K562 (cell line): Measurements from ENCODE around the gene STEAP2.

ENCODE experiments used
- GTF2F1 ChIP-seq: IDR thresholded peaks from 2 replicates; pipeline ENCODE4 v1.6.1; 2011; ENCODE audit warnings: low read depth, low read length, improper control_type of control experiment
- LEF1 ChIP-seq: fragments of 450-650 bp; IDR thresholded peaks from 2 replicates; pipeline ENCODE4 v1.6.1; 2016; ENCODE audit warnings: mild to moderate bottlenecking
- RCOR1 ChIP-seq, 2 experiments: IDR thresholded peaks; 2 replicates each; pipeline ENCODE4 v1.6.1; 2012; ENCODE audit warnings: low read depth in 2 of 2, low read length in 2 of 2, borderline replicate concordance in 1 of 2, improper control_type of control experiment in 1 of 2
- STAG1 ChIP-seq: sonication (generic); formaldehyde crosslinking; IDR thresholded peaks from 2 replicates; pipeline ENCODE4 v1.5.0; 2020; ENCODE audit warnings: missing genetic modification reagents, borderline replicate concordance
- ZNF143 ChIP-seq: sonication (generic); formaldehyde crosslinking; IDR thresholded peaks from 2 replicates; pipeline ENCODE4 v1.9.0; 2022; ENCODE audit warnings: mild to moderate bottlenecking, missing genetic modification reagents
- ZNF707 ChIP-seq: fragments of 250-450 bp; sonication (Bioruptor Pico); conservative IDR thresholded peaks from 2 replicates; pipeline ENCODE4 v1.8.0; 2022; ENCODE audit warnings: inconsistent platforms, mild to moderate bottlenecking, moderate library complexity
- TF ChIP-seq, protein P1 (sequence below): fragments of 250-450 bp; sonication (Bioruptor Pico); IDR thresholded peaks from 2 replicates; pipeline ENCODE4 v1.5.0; 2021

DNA sequence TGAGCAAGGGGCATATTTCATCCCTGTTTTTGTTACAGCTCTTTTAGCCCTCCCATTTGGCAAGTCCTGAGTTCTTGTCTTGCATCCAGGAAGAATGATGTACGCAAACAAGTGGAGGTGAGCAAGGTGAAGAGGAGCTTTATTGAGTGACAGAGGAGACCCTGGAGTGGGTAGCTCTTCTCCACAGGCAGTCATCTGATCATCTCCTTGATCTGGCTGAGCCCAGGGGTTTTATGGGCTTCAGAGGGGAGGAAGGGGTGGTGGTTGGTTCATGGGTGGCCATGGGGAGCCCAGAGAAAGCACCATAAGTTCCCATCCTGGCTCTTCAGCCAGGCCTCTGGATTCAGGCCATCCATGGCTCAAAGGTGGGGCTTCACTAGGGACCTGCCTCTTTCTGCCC is 35.3 kb upstream of the STEAP2 start:
- TF ChIP-seq LEF1 = no peak
- TF ChIP-seq STAG1 = no peak
- TF ChIP-seq, protein P1, sequence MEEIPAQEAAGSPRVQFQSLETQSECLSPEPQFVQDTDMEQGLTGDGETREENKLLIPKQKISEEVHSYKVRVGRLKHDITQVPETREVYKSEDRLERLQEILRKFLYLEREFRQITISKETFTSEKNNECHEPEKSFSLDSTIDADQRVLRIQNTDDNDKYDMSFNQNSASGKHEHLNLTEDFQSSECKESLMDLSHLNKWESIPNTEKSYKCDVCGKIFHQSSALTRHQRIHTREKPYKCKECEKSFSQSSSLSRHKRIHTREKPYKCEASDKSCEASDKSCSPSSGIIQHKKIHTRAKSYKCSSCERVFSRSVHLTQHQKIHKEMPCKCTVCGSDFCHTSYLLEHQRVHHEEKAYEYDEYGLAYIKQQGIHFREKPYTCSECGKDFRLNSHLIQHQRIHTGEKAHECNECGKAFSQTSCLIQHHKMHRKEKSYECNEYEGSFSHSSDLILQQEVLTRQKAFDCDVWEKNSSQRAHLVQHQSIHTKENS (CRISPR knock-in tag) = no peak
- no peak for TF ChIP-seq ZNF707 (CRISPR knock-in tag)
- no peak for TF ChIP-seq ZNF143
- no peak for TF ChIP-seq RCOR1 (IDR thresholded peaks at IDR 0.05; ENCODE audit: borderline replicate concordance in 1 of 2, low read depth in 2 of 2, low read length in 2 of 2)
- no peak for TF ChIP-seq GTF2F1
